GM18861 (cell line): ENCODE measurements around the gene RINT1.
"Not testable (repeated sequence)": the region's sequence is repeated elsewhere in the genome, so short reads cannot be mapped to it uniquely, and the experiment has no call there.

Experiments used
- ATAC-seq: cut with Tn5 transposase; IDR thresholded peaks from one replicate; pipeline ENCODE4 v1.9.1; 2021; ENCODE audit not compliant: unreplicated experiment

Gene RINT1

GRCh38 chr7:105531792-105532671 lies at the start of gene RINT1:
Gene RINT1, plus strand, starts transcription at chr7:105532201. Its CDS starts 115 bp downstream, at chr7:105532316.
- peak; percentile 94 for ATAC-seq

DNA sequence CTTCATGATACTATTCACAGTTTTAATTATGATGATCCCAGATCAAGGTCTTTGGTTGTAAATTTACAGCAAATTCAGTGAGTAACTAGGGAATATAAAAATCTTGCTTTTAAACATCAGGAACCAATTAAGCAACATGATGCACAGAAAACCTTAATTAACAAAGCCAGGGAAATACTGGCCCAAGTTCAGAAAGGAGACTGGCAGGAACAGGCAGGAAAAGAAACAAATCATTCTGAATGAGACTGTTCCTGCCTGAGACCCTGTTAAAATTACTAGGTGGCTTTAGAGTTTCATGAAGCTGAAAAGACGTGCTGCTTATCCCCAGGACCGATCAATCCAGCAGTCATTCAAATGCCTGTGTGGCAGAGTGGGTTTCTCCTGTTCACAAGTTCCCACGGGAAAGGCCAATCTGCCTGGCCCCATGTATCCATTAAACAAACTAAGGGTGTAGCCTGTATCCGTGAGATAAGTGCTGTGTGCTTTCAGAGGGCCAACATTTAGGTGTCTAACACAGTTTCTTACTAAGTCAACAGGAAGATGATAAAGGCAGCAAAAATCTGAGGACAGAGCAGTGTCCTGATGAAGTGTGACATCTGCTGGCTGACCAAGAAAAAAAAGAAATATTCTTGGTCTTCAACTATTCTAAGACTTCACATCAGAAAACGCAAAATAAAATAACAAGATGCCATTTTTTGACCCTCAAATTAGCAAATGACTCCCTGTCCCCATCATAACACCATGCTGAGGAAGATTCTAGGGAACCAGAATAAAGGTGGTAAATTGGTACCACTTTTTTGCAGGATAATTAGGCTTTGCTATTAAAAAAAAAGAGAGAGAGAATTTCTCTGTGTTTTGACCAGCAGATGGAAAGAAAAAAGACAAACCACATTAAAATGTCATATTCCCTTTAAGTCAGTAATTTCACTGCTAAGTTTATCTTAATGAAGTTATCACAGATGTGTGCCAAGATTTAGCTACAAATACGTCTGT lies 44.1 kb upstream of the RINT1 start:
- no peak for ATAC-seq

DNA sequence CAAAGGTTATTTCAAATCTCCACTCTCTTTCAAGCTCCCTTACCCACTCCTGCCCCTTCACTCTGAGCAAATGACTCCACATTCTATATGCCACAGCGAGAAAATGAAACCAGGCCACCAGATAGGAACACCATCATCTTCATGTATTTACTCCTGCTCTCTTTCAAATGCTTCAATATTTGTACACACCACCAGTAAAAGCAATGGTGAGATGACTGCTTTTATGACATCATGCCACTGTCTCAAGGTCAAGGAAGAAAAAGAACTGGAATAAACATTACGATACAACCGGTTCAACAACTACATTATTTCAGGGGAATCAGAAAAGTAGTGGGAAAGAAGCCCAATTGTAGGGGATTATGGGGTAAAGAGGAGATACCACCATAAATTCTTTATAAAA lies 42.6 kb upstream of the RINT1 start:
- no peak for ATAC-seq

- no peak for ATAC-seq
Observed at GRCh38 chr7:105493196-105493922, 38.6 kb upstream of the RINT1 start.

- ATAC-seq: no peak
Observed at GRCh38 chr7:105493923-105494315, 38.1 kb upstream of the RINT1 start.

DNA sequence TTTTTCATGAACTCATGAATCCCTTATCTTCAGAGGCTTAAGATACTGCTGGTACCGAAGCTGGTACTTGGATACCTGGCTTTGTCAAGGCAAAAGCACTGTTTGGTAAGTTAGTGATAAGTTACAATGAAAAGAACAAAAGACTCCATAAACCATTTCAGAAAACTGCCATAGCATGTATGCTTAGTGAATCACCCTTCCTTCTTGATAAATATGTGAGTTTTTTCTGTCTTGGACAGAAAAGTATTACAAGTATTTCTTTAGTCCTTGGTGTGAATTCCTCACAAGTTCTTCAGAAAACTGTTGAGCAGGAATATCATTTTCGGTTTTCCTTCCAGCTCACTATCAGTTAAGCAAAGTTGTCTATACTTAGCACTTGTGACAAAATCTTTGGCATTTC lies 35.5 kb upstream of the RINT1 start:
- no peak for ATAC-seq

DNA sequence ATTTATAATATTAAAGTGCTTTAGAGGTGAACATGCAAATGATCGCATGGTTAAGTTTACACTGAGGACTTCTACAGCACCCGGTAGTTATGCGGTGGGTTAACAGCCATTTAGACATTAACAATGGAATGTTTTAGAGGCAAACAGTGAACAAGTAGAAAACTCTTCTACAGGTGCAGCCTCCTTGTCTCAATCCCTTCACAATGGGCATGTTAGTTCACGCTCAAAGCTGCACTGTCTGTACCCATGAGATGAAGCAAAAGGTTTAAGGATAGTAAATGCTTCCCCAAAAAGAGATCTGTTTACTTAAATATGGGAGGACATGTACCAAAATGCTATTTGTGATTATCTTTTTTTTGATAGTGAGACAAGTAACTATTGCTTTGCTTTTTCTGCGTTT lies 35.0 kb upstream of the RINT1 start:
- ATAC-seq: no peak

GRCh38 chr7:105502173-105502572 lies 29.8 kb upstream of the RINT1 start:
- no peak for ATAC-seq

GRCh38 chr7:105512415-105512814 lies 19.6 kb upstream of the RINT1 start:
- no peak for ATAC-seq

- no peak for ATAC-seq
Observed at GRCh38 chr7:105512926-105513526, 19.0 kb upstream of the RINT1 start.

DNA sequence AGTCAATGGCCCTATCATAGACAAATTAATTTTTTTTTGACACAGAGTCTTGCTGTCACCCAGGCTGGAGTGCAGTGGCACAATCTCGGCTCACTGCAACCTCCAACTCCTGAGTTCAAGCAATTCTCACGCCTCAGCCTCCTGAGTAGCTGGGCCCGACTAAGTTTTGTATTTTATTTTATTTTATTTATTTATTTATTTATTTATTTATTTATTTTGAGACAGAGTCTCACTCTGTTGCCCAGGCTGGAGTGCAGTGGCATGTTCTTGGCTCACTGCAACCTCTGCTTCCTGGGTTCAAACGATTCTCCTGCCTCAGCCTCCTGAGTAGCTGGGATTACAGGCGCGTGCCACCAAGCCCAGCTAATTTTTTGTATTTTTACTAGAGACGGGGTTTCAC lies 16.4 kb upstream of the RINT1 start:
- not testable (repeated sequence) for ATAC-seq

- ATAC-seq: no peak
Observed at GRCh38 chr7:105519353-105519752, 12.6 kb upstream of the RINT1 start.

DNA sequence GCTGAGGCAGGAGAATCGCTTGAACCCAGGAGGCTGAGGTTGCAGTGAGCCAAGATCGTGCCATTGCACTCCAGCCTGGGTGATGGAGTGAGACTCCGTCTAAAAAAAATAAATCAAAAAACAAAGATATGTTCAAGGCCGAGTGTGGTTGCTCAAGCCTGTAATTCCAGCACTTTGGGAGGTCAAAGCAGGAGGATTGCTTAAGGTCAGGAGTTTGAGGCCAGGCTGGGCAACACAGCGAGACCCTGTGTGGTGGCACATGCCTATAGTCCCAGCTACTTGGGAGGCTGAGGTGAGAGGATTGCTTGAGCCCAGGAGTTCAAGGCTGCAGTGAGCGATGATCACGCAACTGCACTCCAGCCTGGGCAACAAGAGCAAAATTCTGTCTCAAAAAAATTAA lies 11.4 kb upstream of the RINT1 start:
- not testable (repeated sequence) for ATAC-seq

DNA sequence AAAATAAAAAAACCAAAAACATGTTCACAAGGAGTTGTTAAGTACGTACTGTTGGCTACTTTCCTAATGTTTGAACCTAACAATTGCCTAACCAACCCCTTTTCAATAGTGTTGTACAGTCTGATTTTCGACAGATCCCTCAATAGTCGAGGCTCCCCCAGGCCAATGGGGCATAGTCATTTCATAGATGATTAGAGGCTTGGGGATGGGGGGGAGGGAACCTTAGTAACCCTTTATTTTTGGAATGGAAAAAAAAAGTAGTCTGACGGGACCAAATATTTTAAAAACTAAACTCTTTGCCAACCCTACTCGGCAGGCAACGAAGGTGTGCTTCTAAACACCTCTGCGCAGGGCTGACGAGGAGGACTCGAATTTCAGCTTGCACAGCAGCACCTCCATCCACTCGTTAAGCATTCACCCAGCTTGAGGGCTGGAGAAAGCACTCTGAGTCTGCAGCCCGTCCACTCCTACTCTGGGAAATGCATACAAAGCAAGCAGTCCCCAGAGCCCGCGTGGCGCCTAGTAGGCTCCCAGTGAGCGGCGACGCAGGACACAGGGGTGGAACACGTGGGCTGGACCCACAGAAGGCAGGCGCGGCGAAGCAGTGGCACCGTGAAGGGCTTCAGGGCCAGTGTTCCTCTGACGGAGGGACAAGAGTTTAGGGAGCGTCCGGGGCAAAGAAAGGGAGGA lies 10.8 kb upstream of the RINT1 start:
- ATAC-seq: peak; percentile 26

DNA sequence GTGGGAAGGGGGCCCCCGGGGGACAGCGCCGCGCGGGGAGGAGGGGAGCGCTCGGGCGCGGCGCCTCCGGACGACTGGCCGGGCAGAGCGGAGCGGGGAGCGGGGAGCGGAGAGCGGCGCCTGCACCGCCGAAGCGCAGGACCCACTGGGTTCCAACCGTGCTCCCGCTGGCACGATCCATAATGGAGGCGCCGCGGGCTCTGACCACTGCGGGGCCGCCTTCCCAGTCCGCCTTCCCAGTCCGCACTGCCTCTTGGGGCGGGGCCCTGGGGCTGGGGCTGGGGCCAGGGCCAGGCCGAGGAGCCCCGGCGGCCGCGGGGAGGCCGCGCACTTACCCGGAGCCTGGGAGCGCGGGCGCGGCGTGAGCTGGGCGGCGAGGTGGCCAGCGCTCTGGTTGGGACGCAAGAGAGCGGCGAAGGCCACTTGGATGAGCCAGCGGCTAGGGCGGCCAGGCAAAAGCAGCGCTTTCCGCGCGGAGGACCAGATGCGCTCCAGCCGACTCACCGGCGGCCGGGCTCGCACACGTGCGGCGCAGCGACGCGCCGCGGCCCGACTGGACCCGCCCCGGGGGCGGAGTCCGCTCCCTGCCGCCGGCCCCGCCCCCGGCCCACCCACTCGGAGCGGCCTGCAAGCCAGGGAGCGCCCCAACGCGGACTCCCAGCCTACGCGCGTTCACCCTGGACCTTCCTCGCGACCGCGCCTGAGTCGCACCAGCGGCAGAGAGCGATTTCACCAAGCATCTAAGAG lies 10.1 kb upstream of the RINT1 start, which contains the start of gene PUS7:
PUS7 (minus strand) TSS at position 555 of the 747 bp plus-strand sequence. CDS start 13,759 bp downstream, outside the sequence.
- ATAC-seq: peak; percentile 74

DNA sequence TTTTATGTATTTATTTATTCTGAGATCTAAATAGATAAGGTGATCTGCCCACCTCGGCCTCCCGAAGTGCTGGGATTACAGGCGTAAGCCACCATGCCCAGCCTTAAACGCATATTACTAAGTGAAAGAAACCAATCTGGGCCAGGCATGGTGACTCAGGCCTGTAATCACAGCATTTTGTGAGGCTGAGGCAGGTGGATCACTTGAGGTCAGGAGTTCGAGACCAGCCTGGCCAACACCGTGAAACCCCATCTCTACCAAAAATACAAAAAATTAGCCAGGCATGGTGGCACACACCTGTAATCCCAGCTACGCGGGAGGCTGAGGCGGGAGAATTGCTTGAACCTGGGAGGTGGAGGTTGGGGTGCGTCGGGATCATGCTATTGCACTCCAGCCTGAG lies 7.6 kb upstream of the RINT1 start:
- ATAC-seq: not testable (repeated sequence)

- no peak for ATAC-seq
Observed at GRCh38 chr7:105524840-105525239, 7.2 kb upstream of the RINT1 start.

DNA sequence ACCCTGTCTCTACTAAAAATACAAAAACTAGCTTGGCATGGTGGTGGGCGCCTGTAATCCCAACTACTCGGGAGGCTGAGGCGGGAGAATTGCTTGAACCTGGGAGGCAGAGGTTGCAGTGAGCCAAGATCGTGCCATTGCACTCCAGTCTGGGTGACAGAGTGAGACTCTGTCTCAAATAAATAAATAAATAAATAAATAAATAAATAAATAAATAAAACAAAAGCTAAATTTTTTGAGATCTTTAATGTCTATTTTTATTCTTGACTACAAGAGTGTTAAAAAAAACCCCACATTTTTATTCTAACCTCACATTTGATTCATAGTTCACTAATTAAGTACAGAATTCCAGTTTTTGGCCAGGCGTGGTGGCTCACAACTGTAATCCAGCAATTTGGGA lies 4.3 kb upstream of the RINT1 start:
- not testable (repeated sequence) for ATAC-seq

GRCh38 chr7:105530126-105530525 lies 1.9 kb upstream of the RINT1 start:
- ATAC-seq: no peak
